OCI-LY3 (cell line): ENCODE measurements around the gene JUN.

Experiments
- H2AFZ ChIP-seq: fragments of 200-600, 300-600 bp; shearing (Covaris generic); 2 replicates; pipeline ENCODE4 v1.6.0; 2014; ENCODE audit warnings: antibody characterized with exemption, low read depth, low read length
- H3K27ac ChIP-seq: fragments of 200-600, 300-600 bp; sonication (generic); 2 replicates; pipeline ENCODE4 v1.5.1; 2014; ENCODE audit warnings: mild to moderate bottlenecking, low read length, moderate library complexity, mixed read lengths
- H3K27me3 ChIP-seq: fragments of 200-600, 300-600 bp; sonication (generic); 2 replicates; pipeline ENCODE4 v1.6.1; 2014; ENCODE audit warnings: low read depth, low read length, mixed read lengths
- H3K36me3 ChIP-seq: fragments of 200-600, 300-600 bp; sonication (generic); replicated peaks from 2 replicates; pipeline ENCODE3; 2014; ENCODE audit warnings: low read depth, low read length, mixed read lengths
- H3K4me1 ChIP-seq: fragments of 300-600, 200-600 bp; sonication (generic); 2 replicates; pipeline ENCODE4 v1.6.1; 2014; ENCODE audit warnings: low read length, mixed read lengths
- H3K4me2 ChIP-seq: fragments of 200-600, 300-600 bp; sonication (generic); 2 replicates; pipeline ENCODE4 v1.6.1; 2014; ENCODE audit warnings: low read length, mixed read lengths
- H3K4me3 ChIP-seq: fragments of 300-600, 200-600 bp; sonication (generic); 2 replicates; pipeline ENCODE4 v1.5.1; 2014; ENCODE audit warnings: antibody characterized with exemption, mild to moderate bottlenecking, low read length, moderate library complexity
- H3K79me2 ChIP-seq: fragments of 300-600, 200-600 bp; shearing (Covaris generic); 2 replicates; pipeline ENCODE4 v1.6.1; 2014; ENCODE audit warnings: mild to moderate bottlenecking, low read length, mixed read lengths
- H3K9ac ChIP-seq: fragments of 300-600, 200-600 bp; shearing (Covaris generic); 2 replicates; pipeline ENCODE4 v1.6.0; 2014; ENCODE audit warnings: mild to moderate bottlenecking, low read length, moderate library complexity
- H3K9me3 ChIP-seq: fragments of 200-600, 300-600 bp; shearing (Covaris generic); 2 replicates; pipeline ENCODE4 v1.6.1; 2014; ENCODE audit warnings: low read length, mixed read lengths; ENCODE audit not compliant: insufficient read depth
- H4K20me1 ChIP-seq: fragments of 200-600, 300-600 bp; sonication (generic); 2 replicates; pipeline ENCODE4 v1.6.1; 2016; ENCODE audit warnings: low read length, mixed read lengths; ENCODE audit not compliant: insufficient read depth
- CTCF ChIP-seq: fragments of 200-600, 300-600 bp; sonication (generic); IDR thresholded peaks from 2 replicates; pipeline ENCODE4 v1.5.1; 2014; ENCODE audit warnings: antibody characterized with exemption, low read length, low read depth
- EZH2phosphoT487 ChIP-seq: fragments of 200-600 bp; shearing (Covaris generic); IDR thresholded peaks from 2 replicates; pipeline ENCODE4 v1.6.1; 2018; ENCODE audit warnings: antibody characterized with exemption, mixed run types, low read depth

JUN gene

GRCh38 chr1:58818976-58819375 lies 35.1 kb upstream of the JUN start:
- Histone ChIP-seq H3K36me3 (no peaks in the 10 kb centered on the region), H3K27ac (no peak overlapping the region), H4K20me1 (no peaks in the 10 kb centered on the region), H3K4me2 (no peak overlapping the region), H3K9ac (no peak overlapping the region), H3K4me1 (peaks cover 19% of the 10 kb centered on the region), H3K79me2 (no peaks in the 10 kb centered on the region), H3K4me3 (no peak overlapping the region), H2AFZ (no peak overlapping the region), H3K27me3 (no peaks in the 10 kb centered on the region), H3K9me3 (no peaks in the 10 kb centered on the region)
- TF ChIP-seq EZH2phosphoT487 (no peak), CTCF (no peak)

- Histone ChIP-seq H3K4me1 (peaks cover 28% of the 10 kb centered on the region), H3K4me3 (no peak overlapping the region), H2AFZ (no peak overlapping the region), H3K9me3 (no peaks in the 10 kb centered on the region), H3K27ac (no peak overlapping the region), H3K79me2 (no peaks in the 10 kb centered on the region), H3K36me3 (no peaks in the 10 kb centered on the region), H4K20me1 (no peaks in the 10 kb centered on the region), H3K9ac (no peak overlapping the region), H3K4me2 (no peak overlapping the region), H3K27me3 (no peaks in the 10 kb centered on the region)
- TF ChIP-seq EZH2phosphoT487 (no peak), CTCF (no peak)
Measured at GRCh38 chr1:58818075-58818474, 34.2 kb upstream of the JUN start.

GRCh38 chr1:58816747-58817221 lies 32.9 kb upstream of the JUN start:
- H4K20me1 ChIP-seq, result no peaks in the 10 kb centered on the region
- H3K9ac ChIP-seq, result peak overlapping the region; percentile 97
- H2AFZ ChIP-seq, result peak overlapping the region; percentile 72; the same call in 1 of the 2 replicates
- H3K27ac ChIP-seq, result peak overlapping the region; percentile 90
- peak overlapping the region; percentile 94 for H3K4me3 ChIP-seq
- no peak for TF ChIP-seq CTCF
- no peak for TF ChIP-seq EZH2phosphoT487
- no peaks in the 10 kb centered on the region for H3K36me3 ChIP-seq
- H3K4me1 ChIP-seq, result peaks cover 32% of the 10 kb centered on the region
- H3K27me3 ChIP-seq, result no peaks in the 10 kb centered on the region
- H3K79me2 ChIP-seq, result no peaks in the 10 kb centered on the region
- no peaks in the 10 kb centered on the region for H3K9me3 ChIP-seq
- H3K4me2 ChIP-seq, result peak overlapping the region; percentile 99

DNA sequence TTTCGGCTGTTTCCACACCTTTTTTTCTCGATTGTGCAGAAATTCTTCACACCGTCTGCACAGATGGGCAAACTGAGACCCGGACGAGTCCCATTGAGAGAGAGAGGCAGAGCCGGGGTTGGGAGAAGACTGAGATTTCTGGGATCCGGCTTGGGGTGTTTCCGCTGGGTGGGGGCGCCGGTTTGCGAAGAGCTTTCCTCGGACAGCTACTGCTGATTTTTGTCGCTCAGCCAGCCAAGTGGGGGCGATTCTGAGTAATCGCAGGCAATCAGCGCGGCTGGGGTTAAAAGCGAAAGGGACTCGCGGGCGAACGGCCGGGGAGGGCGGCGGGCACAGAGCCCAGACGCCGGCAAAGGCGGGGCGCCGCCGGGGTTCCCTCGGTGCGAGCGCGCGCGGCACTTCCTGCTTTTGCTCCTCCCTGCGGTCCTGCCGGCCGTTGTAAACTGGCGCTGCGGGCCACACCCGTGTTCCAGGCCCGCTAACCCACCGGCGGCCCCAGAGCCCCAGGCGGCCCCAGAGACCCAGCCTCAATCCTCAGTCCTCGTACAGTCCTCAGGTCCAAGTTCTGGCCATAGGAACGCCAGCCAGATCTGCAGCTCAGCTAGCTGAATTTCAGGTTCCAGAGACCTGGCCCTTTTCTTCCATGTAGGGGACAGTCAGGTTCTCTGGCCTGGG lies 32.4 kb upstream of the JUN start:
- Histone ChIP-seq H3K79me2 (no peaks in the 10 kb centered on the region), H3K4me3 (peak overlapping the region; percentile 94), H3K4me1 (peaks cover 32% of the 10 kb centered on the region), H2AFZ (peak overlapping the region; percentile 72), H3K27ac (peak overlapping the region; percentile 90), H4K20me1 (no peaks in the 10 kb centered on the region), H3K9ac (peak overlapping the region; percentile 97), H3K4me2 (peak overlapping the region; percentile 99), H3K36me3 (no peaks in the 10 kb centered on the region), H3K9me3 (no peaks in the 10 kb centered on the region), H3K27me3 (no peaks in the 10 kb centered on the region)
- TF ChIP-seq EZH2phosphoT487 (no peak), CTCF (0 out of 2 replicates have a peak, but pooled peaks have one; percentile 18)
